Fibroblast of the aortic adventitia (primary cell): ENCODE measurements around the gene LDB3. TPM values are rescaled to one million over a fixed set of nuclear protein-coding genes. Genes with fewer than 3 reads are reported as not detected.

ENCODE experiments used
- DNase-seq: peaks from one replicate; pipeline ENCODE4 v3.0.0-alpha.2; 2010; ENCODE audit warnings: low read depth
- H3K4me3 ChIP-seq: 2 replicates; pipeline ENCODE4 v1.5.1; 2011; ENCODE audit warnings: low read depth, mild to moderate bottlenecking, control low read depth, low read length, moderate library complexity
- total RNA-seq: library from RNA; depleted of rRNA; stranded (reverse); fragments of >200 nt; gene quantifications from 2 replicates; pipeline ENCODE4 v1.2.3, GENCODE V29; 2012; ENCODE audit warnings: low replicate concordance
- TF ChIP-seq, protein P1 (sequence below): IDR thresholded peaks from 2 replicates; pipeline ENCODE4 v1.5.1; 2011; ENCODE audit warnings: mild to moderate bottlenecking, low read length, control low read depth, inconsistent platforms; ENCODE audit not compliant: insufficient read depth

Gene LDB3
- total RNA-seq, 1 donor, result under 0.01 TPM

DNA sequence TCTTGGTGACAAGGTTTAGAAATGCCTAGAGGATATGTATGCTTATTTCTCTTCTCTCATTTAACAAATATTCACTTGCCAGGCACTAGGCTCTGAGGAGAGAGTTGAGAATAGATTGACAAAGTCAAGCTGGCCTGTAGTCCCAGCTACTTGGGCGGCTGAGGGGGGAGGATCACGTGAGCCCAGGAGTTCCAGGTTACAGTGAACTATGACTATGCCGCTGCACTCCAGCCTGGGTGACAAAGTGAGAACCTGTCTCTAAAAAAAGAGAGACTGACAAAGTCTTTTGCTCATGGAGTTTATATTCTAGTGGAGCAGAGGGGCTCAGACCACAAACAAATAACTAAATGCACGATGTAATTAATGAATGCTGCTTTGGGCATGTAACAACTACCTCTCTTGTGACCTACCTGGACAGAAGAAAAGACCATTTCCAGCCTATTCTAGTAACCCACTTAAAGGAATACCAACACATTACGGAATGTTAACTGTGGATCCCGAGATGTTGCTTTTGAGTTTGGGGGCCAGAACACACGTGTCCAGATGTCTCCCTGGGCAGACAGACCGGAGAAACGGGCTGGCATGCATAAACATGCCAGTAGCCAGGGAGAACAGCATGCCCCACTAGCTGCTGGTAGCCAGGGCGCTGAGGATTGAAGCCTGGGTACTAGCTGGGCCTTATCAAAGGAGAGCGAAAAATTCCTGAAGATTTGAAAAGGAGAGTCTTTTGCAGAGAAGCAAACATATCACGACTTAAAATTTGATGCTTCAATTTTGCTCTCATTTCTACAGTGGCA is 85.5 kb downstream of the LDB3 start:
- TF ChIP-seq, protein P1, sequence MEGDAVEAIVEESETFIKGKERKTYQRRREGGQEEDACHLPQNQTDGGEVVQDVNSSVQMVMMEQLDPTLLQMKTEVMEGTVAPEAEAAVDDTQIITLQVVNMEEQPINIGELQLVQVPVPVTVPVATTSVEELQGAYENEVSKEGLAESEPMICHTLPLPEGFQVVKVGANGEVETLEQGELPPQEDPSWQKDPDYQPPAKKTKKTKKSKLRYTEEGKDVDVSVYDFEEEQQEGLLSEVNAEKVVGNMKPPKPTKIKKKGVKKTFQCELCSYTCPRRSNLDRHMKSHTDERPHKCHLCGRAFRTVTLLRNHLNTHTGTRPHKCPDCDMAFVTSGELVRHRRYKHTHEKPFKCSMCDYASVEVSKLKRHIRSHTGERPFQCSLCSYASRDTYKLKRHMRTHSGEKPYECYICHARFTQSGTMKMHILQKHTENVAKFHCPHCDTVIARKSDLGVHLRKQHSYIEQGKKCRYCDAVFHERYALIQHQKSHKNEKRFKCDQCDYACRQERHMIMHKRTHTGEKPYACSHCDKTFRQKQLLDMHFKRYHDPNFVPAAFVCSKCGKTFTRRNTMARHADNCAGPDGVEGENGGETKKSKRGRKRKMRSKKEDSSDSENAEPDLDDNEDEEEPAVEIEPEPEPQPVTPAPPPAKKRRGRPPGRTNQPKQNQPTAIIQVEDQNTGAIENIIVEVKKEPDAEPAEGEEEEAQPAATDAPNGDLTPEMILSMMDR, result no peak
- H3K4me3 ChIP-seq, result no peak overlapping the region
- no peak for DNase-seq

DNA sequence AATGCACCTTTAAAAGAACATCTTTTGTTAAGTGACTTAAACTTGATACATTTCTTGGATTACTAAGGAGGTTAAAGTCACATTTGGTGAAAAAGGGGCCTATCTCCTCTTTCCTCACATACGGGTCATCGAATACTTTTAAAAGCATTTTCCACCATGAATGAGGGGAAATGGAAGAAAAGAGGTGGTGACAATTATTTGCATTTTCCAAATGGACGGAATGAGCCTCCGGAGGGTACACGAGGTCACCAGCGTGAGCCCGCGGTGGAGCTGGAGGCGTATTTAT is 87.1 kb downstream of the LDB3 start:
- H3K4me3 ChIP-seq, result peak overlapping the region; percentile 86
- no peak for DNase-seq
- TF ChIP-seq, protein P1, result no peak

DNA sequence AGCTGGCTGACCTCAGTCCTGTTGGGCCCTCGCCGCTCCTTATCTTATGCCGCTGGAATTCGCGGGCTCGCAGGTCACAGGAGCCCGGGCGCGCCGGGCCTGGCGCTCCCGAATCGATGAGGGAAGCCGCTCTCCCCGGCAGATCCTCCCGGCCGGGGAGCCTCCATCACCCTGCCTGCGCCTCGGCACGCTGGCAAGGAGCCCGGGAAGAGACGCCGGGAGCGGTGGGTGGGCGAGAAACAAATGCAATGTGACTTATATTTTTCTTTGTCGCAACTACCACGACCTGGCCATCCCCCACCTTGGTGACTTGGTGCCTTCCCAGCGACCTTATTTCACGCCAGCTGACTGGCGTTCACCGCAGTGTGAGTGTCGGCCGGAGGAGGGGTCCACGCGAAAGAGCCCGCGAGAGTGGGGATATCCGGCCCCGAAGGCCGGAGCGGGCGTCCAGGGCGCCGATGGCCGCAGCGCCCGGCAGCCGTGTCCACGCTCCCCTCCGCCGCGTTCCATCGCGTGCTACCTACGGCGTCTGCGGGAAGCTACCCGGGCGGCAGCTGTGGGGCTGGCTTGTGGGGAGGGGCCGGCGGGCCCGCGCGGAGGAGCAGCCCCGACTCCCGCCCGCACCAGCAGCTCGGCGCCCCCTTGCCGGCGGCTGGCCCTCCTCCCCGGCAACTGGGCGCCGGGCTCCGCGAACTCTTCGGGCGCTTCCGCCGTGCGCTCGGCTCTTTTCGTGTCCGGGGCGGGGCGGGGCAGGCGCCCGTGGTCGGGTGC is 87.6 kb downstream of the LDB3 start:
- TF ChIP-seq, protein P1, result no peak
- H3K4me3 ChIP-seq, result peak overlapping the region; percentile 86
- peak; percentile 80 for DNase-seq

DNA sequence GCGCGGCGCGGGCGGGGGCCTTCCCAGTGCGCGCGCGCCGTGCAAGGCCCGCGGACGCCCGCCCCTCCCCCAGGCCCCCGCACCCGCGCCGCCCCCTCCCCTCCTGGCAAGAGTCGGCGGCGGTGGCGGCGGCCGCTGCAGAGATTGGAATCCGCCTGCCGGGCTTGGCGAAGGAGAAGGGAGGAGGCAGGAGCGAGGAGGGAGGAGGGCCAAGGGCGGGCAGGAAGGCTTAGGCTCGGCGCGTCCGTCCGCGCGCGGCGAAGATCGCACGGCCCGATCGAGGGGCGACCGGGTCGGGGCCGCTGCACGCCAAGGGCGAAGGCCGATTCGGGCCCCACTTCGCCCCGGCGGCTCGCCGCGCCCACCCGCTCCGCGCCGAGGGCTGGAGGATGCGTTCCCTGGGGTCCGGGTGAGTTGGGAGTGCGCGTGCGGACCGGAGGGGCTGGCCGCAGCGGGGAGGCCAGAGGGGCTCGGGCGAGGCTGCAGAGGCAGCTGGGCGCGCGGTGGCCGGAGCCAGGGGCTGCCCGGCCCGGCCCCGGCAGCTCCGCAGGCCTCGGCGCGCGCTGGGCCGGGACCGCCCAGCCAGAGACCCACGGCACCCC is 88.3 kb downstream of the LDB3 start, which contains the start of gene BMPR1A:
Gene BMPR1A (plus strand): TSS at position 109 of the 602 bp plus-strand sequence. CDS start 119,400 bp downstream, outside the sequence.
- TF ChIP-seq, protein P1, result no peak
- no peak for DNase-seq
- H3K4me3 ChIP-seq, result peak within 1 kb of the TSS; percentile 86

DNA sequence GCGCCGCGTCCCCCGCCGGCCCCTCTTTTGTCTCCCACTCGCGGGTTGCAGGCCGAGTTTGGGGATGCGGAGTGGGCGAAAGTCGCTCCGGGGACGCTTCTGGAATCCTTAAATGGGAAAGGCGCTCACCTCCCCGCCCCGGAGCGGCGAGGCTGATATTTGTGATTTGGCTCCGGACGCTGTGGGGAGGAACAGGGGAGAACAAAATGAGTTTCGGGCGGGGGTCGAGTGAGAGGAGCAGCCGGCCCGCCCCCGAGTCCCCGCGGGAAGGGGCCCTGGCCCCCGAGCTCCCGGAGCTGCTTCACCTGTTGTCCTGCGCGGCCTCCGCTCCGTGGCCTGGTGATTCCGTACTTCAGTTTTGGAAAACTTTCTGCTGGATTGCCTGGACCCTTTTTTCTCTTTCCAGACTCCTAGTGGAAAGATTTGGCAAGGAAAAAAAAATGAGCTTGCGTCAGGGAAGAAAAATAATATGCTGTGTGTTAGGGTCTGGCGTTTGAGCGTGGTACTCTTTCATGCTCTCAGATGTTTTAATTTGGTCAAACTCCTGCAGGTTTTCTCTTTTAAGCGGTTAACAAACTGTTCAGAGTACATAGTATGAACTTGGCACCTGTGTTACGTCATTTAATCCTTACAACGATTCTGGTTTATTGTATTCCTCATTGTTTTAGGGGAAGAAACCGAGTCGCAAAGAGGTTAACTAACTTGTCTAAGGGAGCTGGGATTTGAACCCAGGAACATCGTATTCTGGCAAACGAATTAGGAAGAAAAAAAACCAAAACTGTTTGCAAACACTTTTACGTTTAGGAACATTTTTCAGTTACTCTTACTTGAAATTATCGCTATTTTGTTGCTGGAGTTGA is 89.0 kb downstream of the LDB3 start:
- TF ChIP-seq, protein P1, result peak; percentile 56
- DNase-seq, result peak; percentile 75
- peak overlapping the region; percentile 76 for H3K4me3 ChIP-seq
